Sigmoid colon (tissue), 7 donors: ENCODE results near the gene OPN4. TPM values are rescaled to one million over a fixed set of nuclear protein-coding genes. Genes with fewer than 3 reads are reported as not detected.

Experiments used
- DNase-seq: peaks from one replicate; pipeline ENCODE4 v3.0.0-alpha.2; 2019
- H3K27ac ChIP-seq, 4 donors: fragments of 200-600 bp; sonication (generic); one replicate each; pipeline ENCODE4 v1.5.1; 2016 to 2019; ENCODE audit warnings: mild to moderate bottlenecking in 1 of 4
- H3K27me3 ChIP-seq, 3 donors: fragments of 200-600 bp; sonication (generic); one replicate each; pipeline ENCODE4 v1.5.1; 2019; ENCODE audit warnings: mild to moderate bottlenecking in 1 of 3
- H3K36me3 ChIP-seq, 4 donors: fragments of 200-600 bp; sonication (generic); one replicate each; pipeline ENCODE4 v1.5.1; 2016 to 2019
- H3K4me1 ChIP-seq, 4 donors: fragments of 200-600 bp; sonication (generic); one replicate each; pipeline ENCODE4 v1.5.1; 2017 to 2019
- H3K4me3 ChIP-seq, 4 donors: fragments of 200-600 bp; sonication (generic); one replicate each; pipeline ENCODE4 v1.5.1; 2017 to 2019; ENCODE audit warnings: mild to moderate bottlenecking in 2 of 4, moderate library complexity in 1 of 4
- H3K9me3 ChIP-seq, 4 donors: fragments of 200-600 bp in 3 of 4; sonication (generic) in 3 of 4; one replicate each; pipeline versions ENCODE4 v1.5.1 to v1.6.1; 2013 to 2019
- EP300 ChIP-seq, 4 donors: sonication (generic); formaldehyde crosslinking; IDR thresholded peaks; one replicate each; pipeline ENCODE4 v1.6.1; 2017; ENCODE audit warnings: antibody characterized with exemption in 4 of 4
- POLR2A ChIP-seq, 2 donors: fragments of 450-650 bp; IDR thresholded peaks; one replicate each; pipeline ENCODE4 v1.6.1; 2016; ENCODE audit warnings: antibody characterized with exemption in 2 of 2, mild to moderate bottlenecking in 2 of 2, moderate library complexity in 2 of 2
- POLR2AphosphoS5 ChIP-seq, 4 donors: sonication (generic); formaldehyde crosslinking; IDR thresholded peaks; one replicate each; pipeline ENCODE4 v1.6.1; 2017; ENCODE audit warnings: antibody characterized with exemption in 4 of 4
- WGBS, 2 donors: extraction: QIAGEN DNeasy Blood & Tissue Kit; methylation state at CpG; one replicate each; pipeline ENCODE4 v1.1.7; 2013; 5-methylcytosine and 5-hydroxymethylcytosine counted together
- intact Hi-C: fragments of 100-400 bp; cut with DNase I; formaldehyde crosslinking; loops from one replicate; pipeline ENCODE4 v1.15.1; 2023
- polyA plus RNA-seq, 3 donors: library from polyadenylated mRNA; stranded (reverse); fragments of 200-250 nt; gene quantifications; one replicate each; pipeline ENCODE4 v1.2.3, GENCODE V29; 2013
- total RNA-seq, 4 donors: library from RNA; depleted of rRNA; stranded (reverse); fragments of >200 nt; gene quantifications; one replicate each; pipeline ENCODE4 v1.1.0, GENCODE V29; 2016
- TF ChIP-seq, protein P1 (sequence below), 4 experiments: fragments of 450-650 bp in 3 of 4; fragments of 200-600 bp in 1 of 4; IDR thresholded peaks; one replicate each; pipeline ENCODE4 v1.5.1; 2016 to 2019; ENCODE audit warnings: antibody characterized with exemption in 4 of 4, mild to moderate bottlenecking in 3 of 4, moderate library complexity in 2 of 4
- donor health status: healthy with polysubstance abuse.
- donor health status: Bipolar disorder and iron deficiency.
- donor health status: healthy.

OPN4 gene
- total and polyA plus RNA-seq, 7 donors: 0.04 TPM; not detected in 6

DNA sequence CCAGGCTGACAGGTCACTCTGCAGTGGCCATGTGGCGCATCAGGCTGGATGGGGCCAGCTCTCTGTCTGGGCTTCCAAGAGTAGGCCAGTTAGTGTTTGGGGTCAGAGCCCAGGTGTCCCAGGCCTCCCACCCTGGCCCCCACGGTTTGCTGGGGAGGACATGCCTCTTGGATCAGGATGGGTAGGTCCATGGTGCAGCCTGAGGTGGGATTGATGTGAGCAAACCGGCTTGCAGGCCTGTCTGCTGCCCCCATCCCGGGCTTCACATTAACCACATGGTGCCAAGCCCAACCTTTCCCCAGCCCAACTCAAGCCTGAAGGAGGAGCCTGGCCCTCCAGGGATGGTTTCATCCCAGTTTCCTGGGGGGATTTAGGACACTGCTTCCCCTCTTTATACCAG lies 53.2 kb downstream of the OPN4 start:
- WGBS, 2 donors: 75 to 81% methylated on average over 4 of the region's 4 CpGs
- no peaks in the 10 kb centered on the region for H3K27me3 ChIP-seq

DNA sequence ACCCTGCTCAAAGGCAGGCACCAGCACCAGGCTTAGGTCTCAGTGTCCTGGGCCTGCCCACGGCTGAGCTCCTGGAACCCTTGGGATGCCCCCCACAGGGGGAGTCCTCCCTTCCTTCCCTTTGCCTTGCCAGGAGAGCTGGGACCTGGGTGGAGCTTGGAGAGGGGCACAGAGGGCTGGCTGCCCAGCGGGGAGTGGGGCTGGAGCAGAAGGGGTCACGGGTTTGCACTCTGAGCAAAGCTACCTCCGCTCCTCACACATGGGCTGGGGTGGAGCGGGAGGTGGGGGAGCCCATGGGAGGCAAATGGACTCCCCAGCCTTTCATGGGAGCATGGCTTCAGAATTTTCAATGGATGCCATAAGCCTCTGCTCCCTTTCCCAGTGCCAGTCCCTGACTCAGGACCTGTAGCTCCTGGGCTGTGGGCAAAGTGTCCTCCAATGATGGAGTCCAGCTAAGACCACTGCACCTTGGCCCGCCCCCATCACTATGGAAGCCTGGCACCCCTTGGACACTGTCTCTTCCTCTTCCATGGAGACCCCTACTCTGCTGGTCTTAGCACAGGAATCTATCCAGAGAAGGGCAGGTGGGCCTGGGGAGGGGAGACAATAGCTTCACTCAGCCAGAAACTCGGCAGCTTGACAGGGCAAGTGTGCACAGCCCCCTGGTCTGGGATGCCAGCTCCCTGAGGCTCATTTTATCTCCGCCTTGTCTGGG lies 53.9 kb downstream of the OPN4 start:
- intact Hi-C loops: no loop called here
- H3K27ac ChIP-seq: peak overlapping the region; percentile 37 to 99 (median 96)

More for the DNA sequence above, 53.2 kb downstream of the OPN4 start:
- TF ChIP-seq, protein P1, sequence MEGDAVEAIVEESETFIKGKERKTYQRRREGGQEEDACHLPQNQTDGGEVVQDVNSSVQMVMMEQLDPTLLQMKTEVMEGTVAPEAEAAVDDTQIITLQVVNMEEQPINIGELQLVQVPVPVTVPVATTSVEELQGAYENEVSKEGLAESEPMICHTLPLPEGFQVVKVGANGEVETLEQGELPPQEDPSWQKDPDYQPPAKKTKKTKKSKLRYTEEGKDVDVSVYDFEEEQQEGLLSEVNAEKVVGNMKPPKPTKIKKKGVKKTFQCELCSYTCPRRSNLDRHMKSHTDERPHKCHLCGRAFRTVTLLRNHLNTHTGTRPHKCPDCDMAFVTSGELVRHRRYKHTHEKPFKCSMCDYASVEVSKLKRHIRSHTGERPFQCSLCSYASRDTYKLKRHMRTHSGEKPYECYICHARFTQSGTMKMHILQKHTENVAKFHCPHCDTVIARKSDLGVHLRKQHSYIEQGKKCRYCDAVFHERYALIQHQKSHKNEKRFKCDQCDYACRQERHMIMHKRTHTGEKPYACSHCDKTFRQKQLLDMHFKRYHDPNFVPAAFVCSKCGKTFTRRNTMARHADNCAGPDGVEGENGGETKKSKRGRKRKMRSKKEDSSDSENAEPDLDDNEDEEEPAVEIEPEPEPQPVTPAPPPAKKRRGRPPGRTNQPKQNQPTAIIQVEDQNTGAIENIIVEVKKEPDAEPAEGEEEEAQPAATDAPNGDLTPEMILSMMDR (IDR thresholded peaks at IDR 0.05): no peak
- TF ChIP-seq POLR2AphosphoS5 (IDR thresholded peaks at IDR 0.05) (no peak), POLR2A (IDR thresholded peaks at IDR 0.05) (no peak), EP300 (IDR thresholded peaks at IDR 0.05) (no peak)
- Histone ChIP-seq H3K36me3 (peaks cover 0 to 25% (median 0%) of the 10 kb centered on the region in 4 donors), H3K9me3 (no peaks in the 10 kb centered on the region), H3K4me1 (peaks cover 0 to 27% (median 17%) of the 10 kb centered on the region in 4 donors), H3K4me3 (no peak overlapping the region), H3K27ac (peak overlapping the region; percentile 37 to 99 (median 96))
- intact Hi-C loops: no loop called here
- peak; percentile 65 for DNase-seq

GRCh38 chr10:86708783-86709380 lies 54.5 kb downstream of the OPN4 start:
- 87 to 88% methylated on average over 5 of the region's 5 CpGs for WGBS, 2 donors
- peak; percentile 60 for DNase-seq
- H3K4me3 ChIP-seq: no peak overlapping the region
- intact Hi-C loops: no loop called here
- H3K9me3 ChIP-seq: no peaks in the 10 kb centered on the region
- peaks cover 0 to 32% (median 22%) of the 10 kb centered on the region in 4 donors for H3K4me1 ChIP-seq
- no peaks in the 10 kb centered on the region for H3K27me3 ChIP-seq
- TF ChIP-seq POLR2AphosphoS5 (IDR thresholded peaks at IDR 0.05) (no peak), EP300 (IDR thresholded peaks at IDR 0.05) (no peak), POLR2A (IDR thresholded peaks at IDR 0.05) (no peak)
- TF ChIP-seq, protein P1 (IDR thresholded peaks at IDR 0.05): no peak
- H3K36me3 ChIP-seq: peaks cover 0 to 13% (median 0%) of the 10 kb centered on the region in 4 donors
- peak overlapping the region; percentile 37 to 99 (median 96) for H3K27ac ChIP-seq

More for the DNA sequence above, 53.9 kb downstream of the OPN4 start:
- WGBS, 2 donors: 92 to 95% methylated on average over 8 of the region's 8 CpGs
- DNase-seq: peak; percentile 66
- Histone ChIP-seq H3K36me3 (peaks cover 0 to 18% (median 0%) of the 10 kb centered on the region in 4 donors), H3K27me3 (no peaks in the 10 kb centered on the region), H3K9me3 (no peaks in the 10 kb centered on the region), H3K4me3 (no peak overlapping the region), H3K4me1 (peaks cover 0 to 32% (median 22%) of the 10 kb centered on the region in 4 donors)
- no peak for TF ChIP-seq POLR2AphosphoS5 (IDR thresholded peaks at IDR 0.05)
- TF ChIP-seq, protein P1 (IDR thresholded peaks at IDR 0.05): no peak
- TF ChIP-seq EP300 (IDR thresholded peaks at IDR 0.05): no peak
- TF ChIP-seq POLR2A (IDR thresholded peaks at IDR 0.05): no peak

- H3K4me3 ChIP-seq: no peak overlapping the region
- DNase-seq: peak; percentile 69
- TF ChIP-seq POLR2AphosphoS5 (IDR thresholded peaks at IDR 0.05): no peak
- TF ChIP-seq, protein P1 (IDR thresholded peaks at IDR 0.05): no peak
- TF ChIP-seq POLR2A (IDR thresholded peaks at IDR 0.05): no peak
- TF ChIP-seq EP300 (IDR thresholded peaks at IDR 0.05): no peak
- H3K27ac ChIP-seq: peak overlapping the region; percentile 93 to 99 (median 96)
- intact Hi-C loops: no loop called here
- H3K4me1 ChIP-seq: peaks cover 0 to 32% (median 22%) of the 10 kb centered on the region in 4 donors
- 95% methylated on average over 16 of the region's 16 CpGs for WGBS, 2 donors
- H3K27me3 ChIP-seq: no peaks in the 10 kb centered on the region
- peaks cover 0 to 13% (median 0%) of the 10 kb centered on the region in 4 donors for H3K36me3 ChIP-seq
- H3K9me3 ChIP-seq: no peaks in the 10 kb centered on the region
Observed at GRCh38 chr10:86709396-86710185, 55.2 kb downstream of the OPN4 start.
